Midbrain (tissue), 1 donor: Measurements from ENCODE around the gene SERPINB10.
A peak's percentile ranks its signal among the peaks of the same experiment; 100 is the strongest.
"Not testable (repeated sequence)": the region's sequence is repeated elsewhere in the genome, so short reads cannot be mapped to it uniquely, and the experiment has no call there.

Experiments
- DNase-seq: peaks from one replicate; lab custom pipeline; 2025; lab: John Stamatoyannopoulos, UW

SERPINB10 gene

DNA sequence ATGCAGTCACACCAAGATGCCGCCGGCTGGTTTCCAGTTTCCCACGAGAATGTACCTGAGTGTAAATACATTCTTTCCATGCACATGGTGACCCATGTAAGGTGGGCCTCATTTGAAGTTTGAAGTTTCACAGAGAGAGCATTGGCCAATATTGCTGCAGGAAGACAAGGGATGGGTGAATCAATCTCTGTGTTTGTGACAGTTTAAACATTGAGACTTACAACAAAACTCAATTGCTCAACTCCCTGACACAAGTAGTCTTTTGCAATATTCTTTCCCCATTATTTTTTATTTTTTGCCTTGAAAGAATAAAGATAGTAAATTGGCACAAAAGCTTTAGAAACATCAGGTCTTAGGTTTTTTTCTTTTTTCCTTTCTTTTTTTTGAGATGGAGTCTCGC, 15.2 kb upstream of the SERPINB10 start:
- no peak for DNase-seq

DNA sequence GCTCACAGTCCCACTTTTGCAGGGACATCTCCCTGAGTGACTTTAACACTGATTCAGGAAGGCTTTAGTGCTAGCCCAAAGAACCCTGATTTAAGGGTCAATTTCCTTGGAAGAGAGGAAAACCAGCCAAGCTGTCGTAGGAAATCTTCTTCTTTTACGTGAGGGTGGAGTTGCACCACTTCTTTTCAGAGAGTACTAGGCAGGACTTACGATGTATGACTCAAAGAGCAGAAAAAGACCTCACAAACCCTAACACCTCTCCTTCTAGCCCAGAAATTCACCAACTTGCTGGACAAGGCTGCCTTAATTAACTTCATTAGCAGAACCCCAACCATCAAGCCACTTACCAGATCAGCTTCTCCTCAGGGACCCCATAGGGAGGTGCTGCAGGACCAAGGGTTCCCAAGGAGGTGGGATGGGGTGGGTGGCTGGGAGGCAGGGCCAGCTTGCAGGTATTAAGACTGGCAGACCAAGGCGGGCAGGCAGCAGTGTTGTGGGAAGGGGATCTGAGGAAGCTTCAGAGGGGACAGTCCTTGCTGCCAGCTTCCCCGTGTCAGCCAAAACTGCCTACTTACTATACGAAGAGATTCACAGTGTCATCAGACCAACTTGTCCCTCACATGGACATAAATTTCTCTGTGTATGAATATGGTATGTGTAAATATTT, 13.5 kb upstream of the SERPINB10 start:
- no peak for DNase-seq

DNA sequence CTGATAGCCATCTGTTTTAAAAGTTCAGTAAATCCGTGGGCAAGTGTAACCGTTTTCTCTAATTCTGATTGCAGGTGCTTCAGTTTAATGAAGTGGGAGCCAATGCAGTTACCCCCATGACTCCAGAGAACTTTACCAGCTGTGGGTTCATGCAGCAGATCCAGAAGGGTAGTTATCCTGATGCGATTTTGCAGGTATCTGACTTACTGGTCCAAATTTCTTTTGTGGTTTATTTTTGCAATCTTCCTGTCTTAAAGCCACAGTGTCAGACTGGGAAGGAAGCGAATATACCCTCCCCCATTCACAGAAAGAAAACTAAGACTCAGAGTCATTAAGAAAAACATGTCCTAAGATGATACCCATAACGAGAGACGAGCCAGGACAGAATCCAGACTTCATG, 12.6 kb upstream of the SERPINB10 start:
- DNase-seq = no peak

DNA sequence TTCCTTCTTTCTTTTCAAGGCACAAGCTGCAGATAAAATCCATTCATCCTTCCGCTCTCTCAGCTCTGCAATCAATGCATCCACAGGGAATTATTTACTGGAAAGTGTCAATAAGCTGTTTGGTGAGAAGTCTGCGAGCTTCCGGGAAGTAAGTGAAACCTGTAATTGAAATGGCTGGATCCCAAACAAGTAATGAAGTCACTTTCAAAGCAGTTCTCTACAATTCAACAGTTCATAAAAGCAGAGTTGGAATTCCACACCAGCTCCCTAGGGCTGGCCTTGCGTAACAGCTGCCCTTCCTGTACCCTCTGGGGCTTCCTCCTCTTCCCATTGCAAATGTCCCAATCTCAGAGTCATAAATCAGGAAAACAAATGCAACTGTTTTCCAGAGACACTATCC, 10.7 kb upstream of the SERPINB10 start:
- DNase-seq = no peak

DNA sequence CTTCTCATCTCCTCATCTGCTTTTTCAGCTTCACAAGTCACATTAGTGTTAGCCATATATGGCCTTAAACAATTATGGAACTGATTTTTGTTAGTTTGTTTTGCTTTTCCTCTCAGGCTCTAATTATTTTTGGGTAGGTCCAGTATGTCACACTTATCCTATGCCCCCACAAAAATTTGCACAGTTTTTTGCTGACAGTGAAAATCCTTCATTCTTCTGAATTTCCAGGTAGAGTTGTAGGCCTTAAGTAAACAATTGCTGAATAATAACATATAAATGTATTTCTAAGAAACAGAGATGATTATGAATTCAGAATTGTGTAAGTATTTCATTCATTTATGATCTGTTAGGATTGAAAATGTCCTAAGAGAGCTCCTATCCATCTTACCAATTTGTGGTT, 8.6 kb upstream of the SERPINB10 start:
- no peak for DNase-seq

DNA sequence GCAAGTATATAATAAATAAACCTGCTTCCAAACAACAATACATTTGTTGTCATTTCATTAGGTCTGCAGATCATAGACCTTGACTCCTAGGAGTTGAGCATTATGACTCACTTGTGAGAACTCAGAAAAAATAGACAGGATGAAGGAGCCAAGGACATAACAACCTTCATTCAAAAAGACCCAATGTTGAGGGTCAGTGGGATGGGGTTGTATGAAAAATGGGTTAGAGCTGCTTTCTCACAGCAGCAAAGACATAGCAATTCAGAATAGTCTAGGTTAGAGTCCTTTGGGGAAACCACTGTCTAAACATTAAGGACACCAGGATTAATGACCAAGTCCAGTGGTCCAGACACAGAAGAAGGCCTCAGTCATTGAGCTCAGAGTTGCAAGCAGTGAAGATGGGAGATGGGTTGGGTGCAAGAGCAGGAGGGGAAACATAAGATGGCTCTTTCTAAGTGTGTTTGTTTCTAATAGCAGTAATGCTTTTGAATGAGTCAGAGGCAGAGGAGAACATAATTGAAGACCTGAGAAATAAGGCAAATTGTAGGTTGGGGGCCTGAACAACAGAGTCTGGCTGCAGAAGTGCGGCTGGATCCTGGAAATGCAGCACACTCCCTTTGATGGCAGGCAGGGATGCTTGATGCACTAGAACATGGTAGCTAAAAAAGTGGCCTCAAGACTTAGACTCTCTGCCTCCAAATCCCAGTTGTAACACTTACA, 3.7 kb upstream of the SERPINB10 start:
- no peak for DNase-seq

DNA sequence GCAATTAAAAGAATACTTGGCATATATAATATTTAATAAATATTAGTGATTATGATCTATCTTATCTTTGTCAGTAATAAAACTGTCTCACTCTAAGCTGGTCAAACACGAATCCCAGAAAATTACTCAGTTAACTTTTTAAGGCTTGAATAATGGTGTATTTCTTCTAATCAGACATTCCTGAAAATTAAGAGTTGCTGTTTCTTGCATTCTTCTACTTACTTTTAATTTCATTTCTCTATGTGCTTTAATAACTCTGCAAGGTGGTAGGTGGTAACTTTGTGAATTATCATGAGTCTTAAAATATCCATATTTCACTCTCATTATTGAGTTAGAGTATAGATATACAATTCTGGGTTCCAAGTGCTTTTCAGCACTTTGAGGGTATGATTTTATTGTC, 3.1 kb upstream of the SERPINB10 start:
- no peak for DNase-seq

DNA sequence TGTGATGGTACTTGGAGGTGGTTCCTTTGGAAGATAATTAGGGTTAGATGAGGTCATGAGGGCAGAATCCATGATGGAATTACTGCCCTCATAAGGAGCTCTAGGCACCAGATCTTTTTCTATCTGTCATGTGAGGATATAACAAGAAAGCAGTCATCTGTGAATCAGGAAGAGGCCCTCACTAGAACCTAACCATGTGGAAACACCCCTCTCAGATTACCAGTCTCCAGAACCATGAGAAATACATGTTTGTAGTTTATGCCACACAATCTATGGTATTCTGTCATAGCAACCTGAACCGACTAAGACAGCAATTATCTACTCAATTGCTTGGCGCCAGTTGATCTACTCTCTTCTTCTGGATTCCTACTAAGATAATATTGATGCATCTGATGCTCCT, 2.4 kb upstream of the SERPINB10 start:
- DNase-seq = no peak

DNA sequence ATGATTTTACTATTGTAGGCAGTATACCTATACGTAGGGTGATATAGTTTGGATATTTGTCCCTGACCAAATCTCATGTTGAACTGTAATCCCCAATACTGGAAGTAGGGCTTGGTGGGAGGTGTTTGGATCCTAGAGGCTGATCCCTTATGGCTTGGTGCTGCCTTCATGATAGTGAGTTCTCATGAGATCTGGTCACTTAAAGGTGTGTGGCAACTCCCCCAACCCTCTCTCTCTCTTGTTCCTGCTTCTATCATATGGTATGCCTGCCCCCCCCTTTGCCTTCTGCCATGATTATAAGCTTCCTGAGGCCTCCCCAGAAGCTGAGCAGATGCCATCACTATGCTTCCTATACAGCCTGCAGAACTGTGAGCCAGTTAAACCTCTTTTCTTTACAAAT, 1.7 kb upstream of the SERPINB10 start:
- no peak for DNase-seq

DNA sequence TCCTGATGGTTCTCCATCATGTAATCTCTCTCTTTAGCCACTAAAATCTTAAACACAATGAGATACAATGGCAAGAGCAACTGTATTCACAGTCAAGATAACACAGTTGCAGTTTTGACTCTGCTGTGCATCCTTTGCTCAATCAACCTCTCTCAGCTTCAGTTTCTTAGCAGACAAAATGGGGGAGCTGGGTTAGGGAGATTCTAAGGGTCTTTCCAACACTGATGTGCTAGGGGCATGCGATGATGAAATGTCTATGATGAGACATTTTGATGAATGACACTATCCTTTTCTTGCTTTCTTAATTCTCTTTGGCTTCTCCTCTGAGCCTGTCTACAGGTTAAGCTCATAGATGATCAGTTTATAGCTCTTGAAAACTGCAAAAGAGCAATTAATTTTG, 1.1 kb downstream of the SERPINB10 start:
- no peak for DNase-seq

DNA sequence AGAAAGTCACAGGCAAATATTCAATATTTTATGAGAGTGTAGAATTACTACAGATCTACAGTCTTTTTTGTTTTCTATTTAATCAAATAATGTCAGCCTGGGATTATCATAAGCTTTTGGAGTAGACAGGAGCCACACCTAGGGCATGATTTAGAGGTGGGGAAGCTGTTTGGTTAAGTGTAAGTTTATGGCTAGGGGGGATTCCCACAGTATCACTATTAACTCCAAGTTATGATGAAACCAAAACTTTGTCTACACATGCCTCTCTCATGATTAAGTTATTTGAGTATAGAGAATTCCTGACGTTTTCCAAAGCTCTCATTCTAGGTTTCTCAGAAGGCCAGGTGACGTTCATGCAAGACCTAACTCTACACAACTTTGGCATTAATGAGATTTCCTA, 2.1 kb downstream of the SERPINB10 start:
- no peak for DNase-seq

DNA sequence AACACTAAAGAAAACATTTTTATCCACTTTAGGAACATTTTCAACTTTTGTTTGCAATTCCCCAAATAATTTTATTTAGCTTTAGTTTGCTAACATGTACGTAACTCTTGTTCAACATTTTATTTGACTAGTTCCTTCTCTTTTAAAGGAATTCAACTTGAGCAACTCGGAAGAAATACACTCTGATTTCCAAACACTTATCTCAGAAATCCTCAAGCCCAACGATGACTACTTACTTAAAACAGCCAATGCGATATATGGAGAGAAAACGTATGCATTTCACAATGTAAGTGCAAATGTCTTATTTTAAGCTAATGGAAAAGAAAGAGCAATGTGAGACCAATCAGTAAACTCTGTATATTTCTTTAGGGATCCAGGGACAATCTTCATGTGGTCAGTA, 10.1 kb downstream of the SERPINB10 start:
- no peak for DNase-seq

DNA sequence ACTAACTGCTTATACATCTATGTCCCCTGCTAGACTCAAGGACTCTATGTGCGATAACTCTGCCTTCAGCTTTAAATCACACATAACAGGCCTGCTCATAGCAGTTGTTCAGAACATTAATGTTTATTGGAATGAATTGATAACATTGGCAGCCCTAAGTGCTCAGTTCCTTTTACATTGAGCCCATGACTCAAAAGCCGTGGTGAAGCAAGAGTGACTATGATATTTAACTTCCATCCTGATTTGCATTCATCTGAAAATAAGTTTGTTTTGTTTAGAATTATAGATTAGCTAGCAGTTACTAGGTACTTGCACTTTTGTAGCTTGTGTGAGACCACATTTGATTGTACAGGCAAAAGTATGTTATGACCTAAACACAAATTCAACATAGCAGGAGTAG, 14.3 kb downstream of the SERPINB10 start:
- DNase-seq = no peak

DNA sequence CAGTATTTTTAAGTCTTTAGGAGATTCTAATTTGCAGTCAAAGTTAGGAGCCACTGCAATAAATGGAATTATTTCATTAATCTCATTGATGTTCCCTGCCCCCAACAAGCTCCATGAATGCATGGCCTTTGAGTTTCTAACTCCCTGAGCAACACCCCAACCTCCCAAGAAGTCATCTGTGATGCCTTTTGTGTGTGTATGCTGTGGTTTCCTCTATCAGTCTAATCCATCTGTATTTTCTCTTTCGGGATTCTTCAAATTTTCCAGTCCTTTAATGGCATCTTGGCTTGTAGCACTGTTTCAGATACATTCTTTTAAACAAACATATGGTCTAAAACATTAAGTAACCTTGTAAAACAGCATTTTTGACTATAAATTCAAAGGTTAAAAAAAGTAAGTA, 16.8 kb downstream of the SERPINB10 start:
- no peak for DNase-seq

DNA sequence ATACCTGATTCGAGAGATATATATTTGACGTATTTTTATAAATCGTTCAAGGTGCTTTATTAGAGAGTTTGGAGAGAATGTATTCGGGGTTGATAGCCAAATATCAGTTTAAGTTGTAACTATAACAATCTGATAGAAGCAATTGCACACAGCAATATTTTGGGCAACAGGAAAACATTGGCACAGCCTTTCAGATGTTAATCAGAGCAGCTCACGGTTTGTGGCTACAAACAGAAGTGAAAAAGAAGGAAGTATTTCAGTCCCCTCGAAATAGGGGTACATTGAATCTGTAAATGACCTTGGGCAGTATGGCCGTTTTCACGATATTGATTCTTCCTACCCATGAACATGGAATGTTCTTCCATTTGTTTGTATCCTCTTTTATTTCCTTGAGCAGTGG, 20.6 kb downstream of the SERPINB10 start:
- DNase-seq = no peak

DNA sequence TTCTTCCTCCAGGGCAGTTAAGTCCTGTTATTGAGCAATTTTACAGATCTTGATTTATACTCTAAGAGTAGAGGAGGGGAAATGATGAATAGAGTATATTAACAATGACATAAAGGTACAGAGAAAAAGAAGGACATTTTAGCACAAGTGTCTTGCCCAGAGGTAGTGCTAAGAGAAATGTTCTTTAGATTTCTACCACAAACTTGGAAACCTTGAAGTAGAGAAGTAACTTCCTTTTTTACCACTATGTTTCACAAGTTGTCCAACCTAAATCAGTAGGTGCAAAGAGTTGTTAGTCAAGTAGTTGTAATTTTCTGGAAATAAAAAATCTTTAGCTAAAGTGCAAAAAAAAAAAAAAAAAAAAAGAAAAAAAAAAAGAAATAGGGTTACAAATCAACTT, 21.6 kb downstream of the SERPINB10 start:
- DNase-seq = not testable (repeated sequence)

DNA sequence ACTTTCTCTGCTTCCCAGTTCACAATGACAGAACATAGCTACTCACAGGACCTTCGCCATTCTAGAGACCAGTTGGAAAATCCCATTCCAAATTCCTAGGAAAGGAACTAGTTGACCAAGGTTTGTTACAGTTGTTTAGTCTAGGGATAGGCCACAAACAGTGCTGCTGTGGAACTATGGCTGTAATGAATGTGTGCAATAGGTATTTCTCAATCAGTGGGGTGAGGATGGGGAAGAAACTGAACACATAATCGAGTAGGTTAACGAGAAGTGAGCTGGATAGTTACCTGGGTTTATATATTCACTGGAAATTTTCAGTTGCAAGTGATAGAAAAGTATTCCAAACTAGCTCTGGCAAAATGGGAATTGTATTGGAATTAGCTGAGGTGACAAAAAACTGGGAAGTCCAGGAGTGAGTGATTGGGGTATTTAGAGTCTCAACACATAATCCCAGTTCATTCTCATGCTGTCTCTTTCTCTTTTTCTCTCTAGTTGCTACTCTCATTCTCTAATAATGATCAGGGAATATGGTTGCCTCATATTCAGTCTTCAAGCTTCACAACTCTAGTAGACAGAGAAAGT, 23.1 kb downstream of the SERPINB10 start:
- DNase-seq = no peak

DNA sequence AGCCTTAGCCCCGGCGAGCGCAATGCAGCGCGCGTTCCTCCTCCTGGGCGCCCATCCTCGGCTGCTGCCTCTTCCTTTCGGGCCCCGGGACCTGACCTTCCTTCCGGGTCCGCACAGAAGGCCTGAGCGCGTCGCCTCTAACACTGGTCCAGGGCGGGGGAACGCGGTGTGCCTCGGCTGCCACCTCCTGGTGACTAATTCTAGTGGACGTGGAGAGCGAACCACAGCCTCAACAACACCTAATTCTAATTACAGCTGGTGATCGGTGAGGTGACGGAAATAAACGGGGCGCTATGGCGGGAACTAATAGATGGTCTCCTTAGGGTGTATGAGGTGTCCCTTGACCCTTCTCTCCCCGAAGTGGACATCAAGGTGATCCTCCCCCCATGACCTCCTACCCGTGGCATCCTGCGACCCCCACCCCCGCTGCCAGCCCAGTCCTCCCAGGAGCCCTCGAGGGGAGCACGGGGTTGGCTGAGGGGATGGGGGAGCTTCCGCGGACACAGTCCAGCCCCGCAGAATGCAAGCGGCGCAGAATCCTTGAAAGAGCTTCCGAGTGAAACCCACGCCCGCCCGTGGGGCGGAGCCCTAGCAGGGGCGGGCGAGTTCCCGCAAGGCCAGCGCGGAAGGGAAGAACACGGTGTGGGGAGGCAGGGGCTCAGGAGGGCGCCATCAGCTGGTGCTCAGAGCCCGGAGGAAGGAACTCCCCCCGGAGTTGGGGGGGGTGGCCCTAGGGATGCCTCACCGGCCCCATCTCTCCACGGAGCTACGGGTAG, 28.6 kb downstream of the SERPINB10 start:
- peak; percentile 80 for DNase-seq

DNA sequence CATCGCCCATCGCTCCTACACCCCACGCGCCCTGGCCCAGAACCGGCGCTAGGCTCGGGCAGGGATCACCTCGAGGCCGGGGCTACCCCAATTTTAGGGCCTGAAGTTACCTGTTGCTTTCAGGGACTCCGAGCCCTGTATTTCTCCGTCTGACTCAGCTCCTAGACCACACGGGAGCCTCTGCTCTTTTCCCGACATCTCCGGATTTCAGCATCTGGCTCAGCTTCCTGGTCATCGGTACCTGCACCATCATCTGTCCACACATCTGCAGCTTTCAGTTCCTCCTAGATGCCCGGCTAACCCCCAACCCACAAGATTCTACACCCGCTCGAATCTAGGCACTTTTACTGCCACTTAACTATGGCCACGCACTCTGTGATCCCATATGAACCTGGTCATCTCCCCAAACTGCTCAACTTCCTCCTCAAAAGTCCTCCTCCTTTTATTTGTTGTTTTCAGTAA, 29.2 kb downstream of the SERPINB10 start:
- DNase-seq = no peak

DNA sequence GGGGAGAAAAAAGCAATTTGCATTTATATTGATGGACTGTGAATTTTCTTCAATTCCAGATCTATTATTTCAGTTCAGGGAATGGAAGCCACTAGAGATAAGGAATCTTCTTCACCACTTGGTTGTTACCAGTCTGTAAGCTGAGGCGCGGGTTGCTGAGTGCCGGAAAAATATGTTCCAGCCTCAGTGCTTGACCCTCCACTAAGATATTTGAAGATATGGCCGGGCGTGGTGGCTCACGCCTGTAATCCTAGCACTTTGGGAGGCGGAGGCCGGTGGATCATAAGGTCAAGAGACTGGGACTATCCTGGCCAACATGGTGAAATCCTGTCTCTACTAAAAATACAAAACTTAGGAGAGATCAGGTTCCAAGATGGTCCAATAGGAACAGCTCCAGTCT, 32.2 kb downstream of the SERPINB10 start:
- DNase-seq = no peak

DNA sequence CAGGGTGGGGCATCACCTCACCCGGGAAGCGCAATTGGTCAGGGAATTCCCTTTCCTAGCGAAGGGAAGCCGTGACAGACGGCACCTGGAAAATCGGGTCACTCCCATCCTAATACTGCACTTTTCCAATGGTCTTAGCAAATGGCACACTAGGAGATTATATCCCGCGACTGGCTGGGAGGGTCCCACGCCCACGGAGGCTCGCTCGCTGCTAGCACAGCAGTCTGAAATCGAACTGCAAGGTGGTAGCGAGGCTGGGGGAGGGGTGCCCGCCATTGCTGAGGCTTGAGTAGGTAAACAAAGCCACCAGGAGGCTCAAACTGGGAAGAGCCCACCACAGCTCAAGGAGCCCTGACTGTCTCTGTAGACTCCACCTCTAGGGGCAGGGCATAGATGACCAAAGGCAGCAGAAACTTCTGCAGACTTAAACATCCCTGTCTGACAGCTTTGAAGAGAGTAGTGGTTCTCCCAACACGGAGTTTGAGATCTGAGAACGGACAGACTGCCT, 32.8 kb downstream of the SERPINB10 start:
- DNase-seq = not testable (repeated sequence)

DNA sequence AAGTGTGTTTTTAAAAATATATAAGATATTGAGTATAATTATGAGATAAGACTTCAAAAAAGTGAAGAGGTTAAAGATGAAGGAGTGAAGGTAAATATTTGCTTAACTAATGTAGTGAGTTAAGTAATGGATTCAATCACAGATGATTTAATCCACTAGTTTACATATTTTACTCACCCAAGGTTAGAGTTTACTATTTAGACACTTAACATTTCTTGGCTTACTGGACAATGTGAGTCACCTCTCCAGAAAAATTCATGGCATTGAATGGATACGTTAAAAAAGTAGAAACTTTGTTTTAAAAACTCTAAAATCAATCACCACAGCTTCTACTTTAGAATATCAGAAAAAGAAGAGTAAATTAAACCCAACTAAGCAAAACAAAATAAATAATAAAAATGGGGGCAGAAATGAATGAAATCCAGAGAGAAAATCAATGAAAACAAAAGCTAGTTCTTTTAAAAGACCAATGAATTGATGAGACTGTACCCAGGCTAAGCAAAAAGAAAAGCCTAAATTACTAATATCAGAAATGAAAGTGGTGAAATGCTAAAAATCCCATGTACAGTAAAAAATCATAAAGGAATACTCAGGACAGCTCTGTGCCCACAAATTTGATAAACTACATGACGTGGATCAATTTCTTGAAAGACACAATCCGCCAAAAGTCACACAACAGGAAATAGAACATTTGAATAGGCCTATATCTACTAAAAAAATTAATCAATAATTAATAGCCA, 39.5 kb downstream of the SERPINB10 start:
- DNase-seq = no peak
